Fibroblast of lung (primary cell): ENCODE measurements around the gene EXTL1. TPM values are rescaled to one million over a fixed set of nuclear protein-coding genes. Genes with fewer than 3 reads are reported as not detected.

ENCODE experiments used
- DNase-seq, 2 donors: peaks; one replicate each; pipeline versions ENCODE4 v3.0.0 to v3.0.0-alpha.2; 2010; ENCODE audit warnings: low read depth in 2 of 2
- H2AFZ ChIP-seq: 2 replicates; pipeline ENCODE4 v1.5.1; 2012; ENCODE audit warnings: low read length, control low read depth, inconsistent platforms
- H3K27ac ChIP-seq: 2 replicates; pipeline ENCODE4 v1.5.1; 2011; ENCODE audit warnings: low read length, control low read depth; ENCODE audit not compliant: insufficient read depth
- H3K27me3 ChIP-seq: 2 replicates; pipeline ENCODE4 v1.5.1; 2011; ENCODE audit warnings: mild to moderate bottlenecking, low read length; ENCODE audit not compliant: control insufficient read depth, insufficient read depth
- H3K36me3 ChIP-seq: 2 replicates; pipeline ENCODE4 v1.5.1; 2011; ENCODE audit warnings: low read length; ENCODE audit not compliant: control insufficient read depth, insufficient read depth
- H3K4me1 ChIP-seq: 2 replicates; pipeline ENCODE4 v1.5.1; 2011; ENCODE audit warnings: low read length; ENCODE audit not compliant: control insufficient read depth, insufficient read depth; ENCODE audit errors: extremely low read depth
- H3K4me2 ChIP-seq: 2 replicates; pipeline ENCODE4 v1.5.1; 2011; ENCODE audit warnings: low read length, control low read depth; ENCODE audit not compliant: insufficient read depth; ENCODE audit errors: extremely low read depth
- H3K4me3 ChIP-seq, 4 experiments: fragments of 200-600 bp in 1 of 4; sonication (generic) in 1 of 4; replicated peaks in 1 of 4; 2 replicates each; pipeline ENCODE4 v1.5.1; 2011 to 2016; ENCODE audit warnings: low read length in 4 of 4, low read depth in 3 of 4, mild to moderate bottlenecking in 3 of 4, control low read depth in 2 of 4, inconsistent platforms in 1 of 4, mixed read lengths in 1 of 4; ENCODE audit not compliant: insufficient read depth in 1 of 4; ENCODE audit errors: control extremely low read depth in 1 of 4
- H3K79me2 ChIP-seq: 2 replicates; pipeline ENCODE4 v1.5.1; 2012; ENCODE audit warnings: mild to moderate bottlenecking, low read length, inconsistent platforms; ENCODE audit not compliant: control insufficient read depth, insufficient read depth
- H3K9ac ChIP-seq: 2 replicates; pipeline ENCODE4 v1.5.1; 2011; ENCODE audit warnings: mild to moderate bottlenecking, low read length, control low read depth; ENCODE audit not compliant: insufficient read depth
- H3K9me3 ChIP-seq: 2 replicates; pipeline ENCODE4 v1.5.1; 2012; ENCODE audit warnings: low read depth, low read length; ENCODE audit not compliant: control insufficient read depth, insufficient read depth
- H4K20me1 ChIP-seq: 2 replicates; pipeline ENCODE4 v1.5.1; 2011; ENCODE audit warnings: low read length; ENCODE audit not compliant: control insufficient read depth, insufficient read depth; ENCODE audit errors: extremely low read depth
- EZH2 ChIP-seq: IDR thresholded peaks from 2 replicates; pipeline ENCODE4 v1.5.1; 2012; ENCODE audit warnings: low read length, control low read depth, mild to moderate bottlenecking; ENCODE audit errors: missing control alignments
- polyA plus RNA-seq, 2 donors: library from polyadenylated mRNA; depleted of rRNA in 1 of 2; stranded (reverse) in 1 of 2; unstranded in 1 of 2; fragments of >200 nt; gene quantifications; 2 replicates each; pipeline ENCODE4 v1.2.1, GENCODE V29; 2011 to 2012; ENCODE audit warnings: missing spikeins in 1 of 2
- total RNA-seq: library from RNA; depleted of rRNA; stranded (reverse); fragments of >200 nt; gene quantifications from 2 replicates; pipeline ENCODE4 v1.2.1, GENCODE V29; 2014
- TF ChIP-seq, protein P1 (sequence below), 2 donors: IDR thresholded peaks in 1 of 2; conservative IDR thresholded peaks in 1 of 2; 1 replicate in 1 of 2; 2 replicates in 1 of 2; pipeline ENCODE4 v1.5.1; 2011 to 2012; ENCODE audit warnings: low read length in 2 of 2, control low read depth in 1 of 2, inconsistent platforms in 1 of 2, low read depth in 1 of 2, mild to moderate bottlenecking in 1 of 2

Gene EXTL1
- total and polyA plus RNA-seq, 2 donors (not counting 1 experiment from before 2014, with no cell fraction given) = 0.33 to 0.39 TPM

DNA sequence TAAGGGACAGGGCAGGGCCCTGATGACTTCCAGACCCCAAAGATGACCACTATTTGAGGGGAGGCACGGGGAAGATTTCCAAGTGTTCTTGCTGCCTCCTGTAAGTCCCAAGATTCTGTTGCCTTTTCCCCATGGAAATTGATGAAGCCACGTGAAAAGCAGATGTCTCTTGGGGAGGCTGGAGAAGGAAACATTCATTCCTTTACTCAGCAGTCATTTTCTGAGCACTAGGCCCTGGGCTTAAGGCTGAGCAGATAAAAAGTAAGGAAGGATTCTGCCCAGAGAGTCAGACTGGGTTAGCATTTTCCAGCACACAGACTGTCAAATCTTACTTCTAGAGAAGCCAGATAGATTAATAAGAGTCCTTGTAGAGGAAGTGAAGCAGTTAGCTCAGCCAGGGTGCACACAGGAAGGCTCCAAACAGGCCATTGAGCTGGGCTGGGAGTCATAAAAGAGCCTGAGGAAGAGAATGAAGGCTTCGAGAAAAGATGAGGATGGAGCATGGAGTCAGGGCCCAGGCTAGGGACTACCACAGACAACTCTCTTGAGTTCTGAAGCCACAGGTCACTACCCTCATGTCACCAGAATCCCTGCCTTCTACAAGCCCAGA, 10.1 kb downstream of the EXTL1 start:
- TF ChIP-seq, protein P1, sequence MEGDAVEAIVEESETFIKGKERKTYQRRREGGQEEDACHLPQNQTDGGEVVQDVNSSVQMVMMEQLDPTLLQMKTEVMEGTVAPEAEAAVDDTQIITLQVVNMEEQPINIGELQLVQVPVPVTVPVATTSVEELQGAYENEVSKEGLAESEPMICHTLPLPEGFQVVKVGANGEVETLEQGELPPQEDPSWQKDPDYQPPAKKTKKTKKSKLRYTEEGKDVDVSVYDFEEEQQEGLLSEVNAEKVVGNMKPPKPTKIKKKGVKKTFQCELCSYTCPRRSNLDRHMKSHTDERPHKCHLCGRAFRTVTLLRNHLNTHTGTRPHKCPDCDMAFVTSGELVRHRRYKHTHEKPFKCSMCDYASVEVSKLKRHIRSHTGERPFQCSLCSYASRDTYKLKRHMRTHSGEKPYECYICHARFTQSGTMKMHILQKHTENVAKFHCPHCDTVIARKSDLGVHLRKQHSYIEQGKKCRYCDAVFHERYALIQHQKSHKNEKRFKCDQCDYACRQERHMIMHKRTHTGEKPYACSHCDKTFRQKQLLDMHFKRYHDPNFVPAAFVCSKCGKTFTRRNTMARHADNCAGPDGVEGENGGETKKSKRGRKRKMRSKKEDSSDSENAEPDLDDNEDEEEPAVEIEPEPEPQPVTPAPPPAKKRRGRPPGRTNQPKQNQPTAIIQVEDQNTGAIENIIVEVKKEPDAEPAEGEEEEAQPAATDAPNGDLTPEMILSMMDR (conservative IDR thresholded peaks at IDR 0.05 in 1 of 2, IDR thresholded peaks at IDR 0.05 in 1 of 2; ENCODE audit: low read depth in 1 of 2, low read length in 2 of 2) = no peak
- TF ChIP-seq EZH2 = no peak
- peak; percentile 14 to 20 for DNase-seq

DNA sequence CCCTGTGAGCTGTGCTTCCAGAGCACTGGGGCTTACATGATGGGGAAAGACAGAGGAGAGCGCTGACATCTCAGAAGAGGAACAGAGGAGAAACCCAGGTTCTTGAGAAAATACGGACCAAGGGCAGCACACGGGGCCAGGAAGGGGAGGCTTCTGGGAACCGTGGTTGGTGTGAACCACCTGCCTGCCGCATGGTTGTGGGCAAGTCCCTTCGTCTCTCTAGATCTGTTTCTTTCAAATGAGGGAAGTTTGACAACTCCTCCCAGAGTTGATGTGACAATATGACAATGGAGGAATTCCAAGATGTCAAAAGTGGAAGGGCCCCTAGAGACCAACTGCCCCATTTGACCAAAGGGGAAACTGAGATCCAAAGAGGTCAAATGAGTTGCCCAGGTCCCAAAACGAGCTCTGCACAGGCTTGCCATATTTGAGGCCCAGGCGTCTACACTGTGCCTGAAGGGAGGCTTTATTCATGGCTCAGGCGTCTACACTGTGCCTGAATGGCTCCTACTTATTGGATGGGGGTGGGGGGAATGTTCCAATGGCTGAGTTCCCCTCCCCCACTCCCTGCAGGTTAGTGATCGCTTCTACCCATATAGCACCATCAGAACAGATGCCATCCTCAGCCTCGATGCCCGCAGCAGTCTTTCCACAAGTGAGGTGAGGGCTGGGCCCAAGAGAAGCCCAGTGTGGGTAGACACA, 11.2 kb downstream of the EXTL1 start:
- H3K27me3 ChIP-seq = peaks cover 3% of the 10 kb centered on the region
- no peak for DNase-seq
- no peaks in the 10 kb centered on the region for H3K79me2 ChIP-seq
- no peak overlapping the region for H2AFZ ChIP-seq
- no peak overlapping the region for H3K9ac ChIP-seq
- no peaks in the 10 kb centered on the region for H4K20me1 ChIP-seq
- H3K4me3 ChIP-seq = no peak overlapping the region
- H3K9me3 ChIP-seq = no peaks in the 10 kb centered on the region
- H3K4me2 ChIP-seq = no peak overlapping the region
- peaks cover 10% of the 10 kb centered on the region for H3K4me1 ChIP-seq
- no peak for TF ChIP-seq EZH2
- TF ChIP-seq, protein P1 (conservative IDR thresholded peaks at IDR 0.05 in 1 of 2, IDR thresholded peaks at IDR 0.05 in 1 of 2; ENCODE audit: low read depth in 1 of 2, low read length in 2 of 2) = no peak
- no peaks in the 10 kb centered on the region for H3K36me3 ChIP-seq
- H3K27ac ChIP-seq = no peak overlapping the region

More for the DNA sequence above, 10.1 kb downstream of the EXTL1 start:
- H3K4me1 ChIP-seq = peaks cover 10% of the 10 kb centered on the region
- no peak overlapping the region for H3K9ac ChIP-seq
- H3K9me3 ChIP-seq = no peaks in the 10 kb centered on the region
- no peaks in the 10 kb centered on the region for H4K20me1 ChIP-seq
- no peak overlapping the region for H3K4me3 ChIP-seq
- no peaks in the 10 kb centered on the region for H3K79me2 ChIP-seq
- peaks cover 3% of the 10 kb centered on the region for H3K27me3 ChIP-seq
- H3K36me3 ChIP-seq = no peaks in the 10 kb centered on the region
- no peak overlapping the region for H2AFZ ChIP-seq
- H3K4me2 ChIP-seq = no peak overlapping the region
- H3K27ac ChIP-seq = no peak overlapping the region

DNA sequence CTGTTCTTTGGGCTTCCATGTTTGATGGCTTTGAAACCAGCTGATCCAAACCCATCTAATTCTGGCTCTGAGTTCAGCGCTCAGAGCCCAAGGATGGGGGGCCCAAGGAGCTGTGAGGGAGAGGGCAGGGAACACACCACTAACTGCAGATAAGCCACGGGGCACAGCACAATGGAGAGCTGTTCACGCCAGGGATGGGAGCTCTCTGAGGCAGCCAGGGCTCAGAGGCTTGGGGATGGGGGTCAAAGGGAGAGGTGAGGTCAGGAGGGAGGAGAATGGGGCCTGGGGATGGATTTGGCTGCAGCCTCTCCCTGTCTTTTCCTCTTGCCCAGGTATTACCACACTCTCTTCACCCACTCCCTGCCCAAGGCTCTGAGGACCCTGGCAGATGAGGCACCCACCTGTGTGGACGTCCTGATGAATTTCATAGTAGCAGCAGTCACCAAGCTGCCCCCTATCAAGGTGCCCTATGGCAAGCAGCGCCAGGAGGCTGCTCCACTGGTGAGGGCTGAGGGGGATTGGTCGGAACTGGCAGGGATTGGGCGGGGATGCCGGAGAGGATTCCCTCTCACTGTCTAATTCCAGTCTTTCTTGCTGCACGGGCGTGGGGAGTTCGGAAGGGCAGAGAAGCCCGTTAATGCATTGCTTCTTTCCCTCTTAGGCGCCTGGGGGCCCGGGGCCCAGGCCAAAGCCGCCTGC, 13.1 kb downstream of the EXTL1 start:
- Histone ChIP-seq H3K27ac (no peak overlapping the region), H3K9me3 (no peaks in the 10 kb centered on the region), H3K36me3 (no peaks in the 10 kb centered on the region), H2AFZ (peak overlapping the region; percentile 77), H3K9ac (no peak overlapping the region), H4K20me1 (no peaks in the 10 kb centered on the region), H3K4me3 (peak overlapping the region; percentile 73 to 91 (median 82)), H3K4me2 (peak overlapping the region; percentile 92), H3K4me1 (peaks cover 10% of the 10 kb centered on the region), H3K27me3 (peaks cover 11% of the 10 kb centered on the region), H3K79me2 (no peaks in the 10 kb centered on the region)
- TF ChIP-seq, protein P1 (conservative IDR thresholded peaks at IDR 0.05 in 1 of 2, IDR thresholded peaks at IDR 0.05 in 1 of 2; ENCODE audit: low read depth in 1 of 2, low read length in 2 of 2) = no peak
- peak; percentile 58 for TF ChIP-seq EZH2
- DNase-seq = no peak
